IPS-NIHi7 (cell line): ENCODE data around the gene PHF8.

ENCODE experiments used
- DNase-seq: peaks from one replicate; pipeline ENCODE4 v3.0.0; 2012; ENCODE audit warnings: mixed read lengths; ENCODE audit errors: extremely low spot score

PHF8 gene

GRCh38 chrX:54024350-54024749 lies 19.9 kb downstream of the PHF8 start:
- no peak for DNase-seq

- DNase-seq, result no peak
These were observed 31.3 kb downstream of the PHF8 start for GRCh38 chrX:54012830-54013500.

- DNase-seq, result no peak
These were observed 36.6 kb downstream of the PHF8 start for GRCh38 chrX:54007682-54008081.

GRCh38 chrX:53997724-53998123 lies 46.5 kb downstream of the PHF8 start:
- DNase-seq, result no peak

GRCh38 chrX:53992589-53992988 lies 51.7 kb downstream of the PHF8 start:
- no peak for DNase-seq

GRCh38 chrX:53990171-53990570 lies 54.1 kb downstream of the PHF8 start:
- no peak for DNase-seq

GRCh38 chrX:53984895-53985294 lies 59.4 kb downstream of the PHF8 start:
- DNase-seq, result no peak

GRCh38 chrX:53974529-53974928 lies 69.7 kb downstream of the PHF8 start:
- no peak for DNase-seq

GRCh38 chrX:53969540-53969939 lies 74.7 kb downstream of the PHF8 start:
- no peak for DNase-seq

- no peak for DNase-seq
These were observed 94.0 kb downstream of the PHF8 start for GRCh38 chrX:53950130-53950733.

GRCh38 chrX:53940180-53940579 lies 104.1 kb downstream of the PHF8 start:
- no peak for DNase-seq

- no peak for DNase-seq
These were observed 105.1 kb downstream of the PHF8 start for GRCh38 chrX:53939127-53939526.

- no peak for DNase-seq
These were observed 113.5 kb downstream of the PHF8 start for GRCh38 chrX:53930515-53931380.

- no peak for DNase-seq
These were observed 118.2 kb downstream of the PHF8 start for GRCh38 chrX:53926030-53926429.

- DNase-seq, result no peak
These were observed 125.6 kb downstream of the PHF8 start for GRCh38 chrX:53918702-53919101.

GRCh38 chrX:53900623-53901022 lies 143.7 kb downstream of the PHF8 start:
- DNase-seq, result no peak

GRCh38 chrX:53895270-53895669 lies 149.0 kb downstream of the PHF8 start:
- DNase-seq, result no peak
